Measurements from ENCODE around the gene ZNF460.

Gene ZNF460

DNA sequence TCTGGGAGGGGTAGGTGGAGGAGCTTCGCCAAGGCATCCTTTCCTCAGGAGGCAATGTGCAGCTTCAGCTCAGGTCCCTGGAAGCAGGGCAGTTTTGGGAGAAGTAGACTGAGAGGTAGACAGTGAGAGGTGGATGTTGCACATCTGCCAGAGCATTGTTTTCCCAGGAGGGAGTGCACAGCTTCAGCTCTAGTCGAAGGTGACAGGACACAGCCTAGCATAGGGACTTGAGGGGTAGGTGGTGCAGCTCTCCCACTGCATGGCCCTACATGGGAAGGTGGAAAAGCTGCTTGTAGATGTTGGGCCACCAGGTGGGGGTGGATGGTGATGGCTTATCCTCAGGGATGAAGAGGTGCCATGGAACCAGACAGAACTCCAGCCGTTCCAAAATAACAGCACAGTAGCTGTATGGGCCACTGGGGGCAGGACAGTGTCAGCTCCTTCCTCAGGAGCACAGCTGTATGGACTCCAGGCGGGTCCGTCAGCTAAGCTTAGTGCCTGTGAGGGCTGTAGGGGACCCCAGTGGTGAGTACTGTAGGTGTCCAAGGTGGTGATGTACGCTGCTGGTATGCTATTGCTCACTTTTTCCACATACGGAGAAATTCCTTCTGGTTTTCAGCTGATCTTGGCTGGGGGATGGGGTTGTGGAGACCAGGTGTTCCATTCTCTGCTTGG is 22.6 kb downstream of the ZNF460 start:
- Histone ChIP-seq H3K27me3 (ENCODE audit: insufficient read depth, low read length, poor library complexity) (no peaks in the 10 kb centered on the region), H3K18ac (ENCODE audit: low read length) (no peak overlapping the region), H2BK15ac (replicated peaks; ENCODE audit: low read depth) (no peak overlapping the region), H3K36me3 (ENCODE audit: control insufficient read depth, insufficient read depth, low read length) (peaks cover 2% of the 10 kb centered on the region), H3K79me2 (ENCODE audit: control insufficient read depth, insufficient read depth, low read length) (peaks cover 10% of the 10 kb centered on the region), H3K27ac (ENCODE audit: low read depth, low read length) (no peak overlapping the region), H3K23ac (ENCODE audit: low read length) (no peak overlapping the region), H2BK120ac (ENCODE audit: low read depth, low read length) (no peak overlapping the region), H3K4me3 (ENCODE audit: low read length) (no peak overlapping the region), H2BK5ac (ENCODE audit: low read length) (no peak overlapping the region), H2AK5ac (ENCODE audit: low read length) (no peak overlapping the region), H3K56ac (ENCODE audit: low read length) (no peak overlapping the region), H3K4me2 (ENCODE audit: low read length) (no peak overlapping the region), H4K8ac (ENCODE audit: low read depth, low read length) (no peak overlapping the region), H4K5ac (ENCODE audit: low read length) (no peak overlapping the region), H3K4ac (ENCODE audit: low read depth, low read length) (no peak overlapping the region), H3K9ac (ENCODE audit: low read length) (no peak overlapping the region), H3K4me1 (ENCODE audit: control insufficient read depth, low read depth, low read length) (no peaks in the 10 kb centered on the region), H3K79me1 (ENCODE audit: low read length) (peaks cover 15% of the 10 kb centered on the region)
- no CpG with 5 or more reads among the region's 7 CpGs for WGBS (ENCODE audit: extremely low coverage, insufficient coverage, low lambda C conversion rate)
- DNase-seq = peak; percentile 73

DNA sequence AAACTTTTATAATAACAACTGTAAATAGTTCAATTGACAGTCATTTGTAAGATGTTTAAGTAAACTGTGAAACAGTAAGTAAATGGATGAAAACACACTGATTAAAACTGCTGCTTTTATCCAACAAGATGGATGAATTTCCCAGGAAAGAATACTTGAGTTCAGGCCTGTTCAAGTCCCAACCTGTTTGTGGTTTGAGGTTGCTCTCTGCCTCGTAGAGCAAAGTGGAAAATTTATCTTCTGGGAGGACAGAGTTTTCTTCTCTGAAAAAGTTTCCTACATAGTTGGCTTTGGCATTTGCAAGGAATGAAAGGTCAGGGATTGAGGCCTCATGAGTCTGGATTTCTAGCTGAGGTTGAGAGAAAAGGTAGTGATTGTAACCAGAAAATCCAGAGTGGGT is 24.8 kb downstream of the ZNF460 start:
- Histone ChIP-seq H3K4ac (ENCODE audit: low read depth, low read length) (no peak overlapping the region), H3K18ac (ENCODE audit: low read length) (no peak overlapping the region), H2BK120ac (ENCODE audit: low read depth, low read length) (no peak overlapping the region), H3K56ac (ENCODE audit: low read length) (no peak overlapping the region), H3K36me3 (ENCODE audit: control insufficient read depth, insufficient read depth, low read length) (peaks cover 2% of the 10 kb centered on the region), H3K79me1 (ENCODE audit: low read length) (peaks cover 15% of the 10 kb centered on the region), H3K4me1 (ENCODE audit: control insufficient read depth, low read depth, low read length) (no peaks in the 10 kb centered on the region), H4K8ac (ENCODE audit: low read depth, low read length) (no peak overlapping the region), H3K4me2 (ENCODE audit: low read length) (no peak overlapping the region), H3K4me3 (ENCODE audit: low read length) (no peak overlapping the region), H3K27me3 (ENCODE audit: insufficient read depth, low read length, poor library complexity) (no peaks in the 10 kb centered on the region), H4K5ac (ENCODE audit: low read length) (no peak overlapping the region), H2BK5ac (ENCODE audit: low read length) (no peak overlapping the region), H3K79me2 (ENCODE audit: control insufficient read depth, insufficient read depth, low read length) (peaks cover 10% of the 10 kb centered on the region), H3K23ac (ENCODE audit: low read length) (no peak overlapping the region), H3K27ac (ENCODE audit: low read depth, low read length) (no peak overlapping the region), H2AK5ac (ENCODE audit: low read length) (no peak overlapping the region), H3K9ac (ENCODE audit: low read length) (no peak overlapping the region), H2BK15ac (replicated peaks; ENCODE audit: low read depth) (no peak overlapping the region)
- no peak for DNase-seq
- WGBS (ENCODE audit: extremely low coverage, insufficient coverage, low lambda C conversion rate) = no CpG with 5 or more reads among the region's 1 CpG

DNA sequence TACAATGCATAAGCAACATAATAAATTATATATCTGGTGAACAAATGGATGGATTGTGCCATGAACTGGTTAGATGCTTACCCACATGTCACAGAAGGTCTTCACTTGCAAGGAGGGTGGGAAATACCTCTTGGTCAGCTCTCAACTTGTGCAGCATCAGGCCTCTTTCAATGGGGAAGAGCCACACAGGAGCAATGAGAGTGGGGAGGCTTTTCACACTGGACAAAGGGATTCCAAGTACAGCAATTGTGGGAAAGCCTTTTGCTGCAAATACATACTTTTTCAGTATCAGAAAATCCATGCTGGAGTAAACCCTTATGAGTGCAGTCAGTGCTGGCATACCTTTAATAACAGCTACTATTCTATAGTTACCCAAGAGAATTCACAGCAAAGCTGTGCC is 28.2 kb downstream of the ZNF460 start:
- Histone ChIP-seq H4K5ac (ENCODE audit: low read length) (no peak overlapping the region), H3K18ac (ENCODE audit: low read length) (no peak overlapping the region), H4K8ac (ENCODE audit: low read depth, low read length) (no peak overlapping the region), H3K4me1 (ENCODE audit: control insufficient read depth, low read depth, low read length) (no peaks in the 10 kb centered on the region), H3K36me3 (ENCODE audit: control insufficient read depth, insufficient read depth, low read length) (no peaks in the 10 kb centered on the region), H3K4me2 (ENCODE audit: low read length) (no peak overlapping the region), H2BK15ac (replicated peaks; ENCODE audit: low read depth) (no peak overlapping the region), H3K56ac (ENCODE audit: low read length) (no peak overlapping the region), H3K23ac (ENCODE audit: low read length) (no peak overlapping the region), H3K27me3 (ENCODE audit: insufficient read depth, low read length, poor library complexity) (no peaks in the 10 kb centered on the region), H2BK5ac (ENCODE audit: low read length) (no peak overlapping the region), H3K4me3 (ENCODE audit: low read length) (no peak overlapping the region), H2BK120ac (ENCODE audit: low read depth, low read length) (no peak overlapping the region), H3K9ac (ENCODE audit: low read length) (no peak overlapping the region), H2AK5ac (ENCODE audit: low read length) (no peak overlapping the region), H3K79me2 (ENCODE audit: control insufficient read depth, insufficient read depth, low read length) (no peaks in the 10 kb centered on the region), H3K79me1 (ENCODE audit: low read length) (no peaks in the 10 kb centered on the region), H3K27ac (ENCODE audit: low read depth, low read length) (no peak overlapping the region), H3K4ac (ENCODE audit: low read depth, low read length) (no peak overlapping the region)
- DNase-seq = no peak

GRCh38 chr19:57310792-57311191 is 30.5 kb downstream of the ZNF460 start:
- no peak overlapping the region for H3K4ac ChIP-seq (ENCODE audit: low read depth, low read length)
- no peak overlapping the region for H3K9ac ChIP-seq (ENCODE audit: low read length)
- WGBS (ENCODE audit: extremely low coverage, insufficient coverage, low lambda C conversion rate) = no CpG with 5 or more reads among the region's 2 CpGs

DNA sequence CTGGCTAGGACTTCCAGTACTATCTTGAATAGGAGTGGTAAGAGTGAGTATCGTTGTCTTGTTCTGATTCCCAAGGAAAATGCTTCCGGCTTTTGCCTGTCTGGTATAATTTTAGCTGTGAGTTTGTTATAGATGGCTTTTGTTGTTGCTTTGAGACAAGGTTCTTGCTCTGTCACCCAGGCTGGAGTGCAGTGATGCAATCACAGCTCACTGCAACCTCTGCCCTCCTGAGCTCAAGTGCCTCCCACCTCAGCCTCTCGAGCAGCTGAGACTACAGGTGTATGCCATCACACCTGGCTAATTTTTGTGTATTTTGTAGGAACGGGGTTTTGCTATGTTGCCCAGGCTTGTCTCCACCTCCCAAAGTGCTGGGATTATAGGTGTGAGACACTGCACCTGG is 33.9 kb downstream of the ZNF460 start:
- no peak overlapping the region for H4K5ac ChIP-seq (ENCODE audit: low read length)
- no peak overlapping the region for H3K18ac ChIP-seq (ENCODE audit: low read length)
- H3K27me3 ChIP-seq (ENCODE audit: insufficient read depth, low read length, poor library complexity) = peaks cover 3% of the 10 kb centered on the region
- no peak for DNase-seq
- no peak overlapping the region for H2AK5ac ChIP-seq (ENCODE audit: low read length)
- no peaks in the 10 kb centered on the region for H3K4me1 ChIP-seq (ENCODE audit: control insufficient read depth, low read depth, low read length)
- H3K4me3 ChIP-seq (ENCODE audit: low read length) = no peak overlapping the region
- H3K36me3 ChIP-seq (ENCODE audit: control insufficient read depth, insufficient read depth, low read length) = no peaks in the 10 kb centered on the region
- H2BK15ac ChIP-seq (replicated peaks; ENCODE audit: low read depth) = no peak overlapping the region
- H3K23ac ChIP-seq (ENCODE audit: low read length) = no peak overlapping the region
- no CpG with 5 or more reads among the region's 4 CpGs for WGBS (ENCODE audit: extremely low coverage, insufficient coverage, low lambda C conversion rate)
- H2BK5ac ChIP-seq (ENCODE audit: low read length) = no peak overlapping the region
- H3K27ac ChIP-seq (ENCODE audit: low read depth, low read length) = no peak overlapping the region
- no peak overlapping the region for H3K56ac ChIP-seq (ENCODE audit: low read length)
- H3K79me1 ChIP-seq (ENCODE audit: low read length) = no peaks in the 10 kb centered on the region
- H4K8ac ChIP-seq (ENCODE audit: low read depth, low read length) = no peak overlapping the region
- H3K9ac ChIP-seq (ENCODE audit: low read length) = no peak overlapping the region
- no peak overlapping the region for H2BK120ac ChIP-seq (ENCODE audit: low read depth, low read length)
- H3K79me2 ChIP-seq (ENCODE audit: control insufficient read depth, insufficient read depth, low read length) = no peaks in the 10 kb centered on the region
- no peak overlapping the region for H3K4ac ChIP-seq (ENCODE audit: low read depth, low read length)
- no peak overlapping the region for H3K4me2 ChIP-seq (ENCODE audit: low read length)

More at GRCh38 chr19:57310792-57311191, 30.5 kb downstream of the ZNF460 start:
- H3K4me1 ChIP-seq (ENCODE audit: control insufficient read depth, low read depth, low read length) = no peaks in the 10 kb centered on the region
- H3K27me3 ChIP-seq (ENCODE audit: insufficient read depth, low read length, poor library complexity) = no peaks in the 10 kb centered on the region
- H2BK5ac ChIP-seq (ENCODE audit: low read length) = no peak overlapping the region
- no peak for DNase-seq
- no peak overlapping the region for H2BK120ac ChIP-seq (ENCODE audit: low read depth, low read length)
- H3K27ac ChIP-seq (ENCODE audit: low read depth, low read length) = no peak overlapping the region
- H3K56ac ChIP-seq (ENCODE audit: low read length) = no peak overlapping the region
- no peak overlapping the region for H2BK15ac ChIP-seq (replicated peaks; ENCODE audit: low read depth)
- H3K18ac ChIP-seq (ENCODE audit: low read length) = no peak overlapping the region
- no peak overlapping the region for H2AK5ac ChIP-seq (ENCODE audit: low read length)
- H3K36me3 ChIP-seq (ENCODE audit: control insufficient read depth, insufficient read depth, low read length) = no peaks in the 10 kb centered on the region
- no peaks in the 10 kb centered on the region for H3K79me1 ChIP-seq (ENCODE audit: low read length)
- no peak overlapping the region for H3K4me3 ChIP-seq (ENCODE audit: low read length)
- no peaks in the 10 kb centered on the region for H3K79me2 ChIP-seq (ENCODE audit: control insufficient read depth, insufficient read depth, low read length)
- H3K4me2 ChIP-seq (ENCODE audit: low read length) = no peak overlapping the region
- no peak overlapping the region for H4K5ac ChIP-seq (ENCODE audit: low read length)
- H4K8ac ChIP-seq (ENCODE audit: low read depth, low read length) = no peak overlapping the region
- no peak overlapping the region for H3K23ac ChIP-seq (ENCODE audit: low read length)

DNA sequence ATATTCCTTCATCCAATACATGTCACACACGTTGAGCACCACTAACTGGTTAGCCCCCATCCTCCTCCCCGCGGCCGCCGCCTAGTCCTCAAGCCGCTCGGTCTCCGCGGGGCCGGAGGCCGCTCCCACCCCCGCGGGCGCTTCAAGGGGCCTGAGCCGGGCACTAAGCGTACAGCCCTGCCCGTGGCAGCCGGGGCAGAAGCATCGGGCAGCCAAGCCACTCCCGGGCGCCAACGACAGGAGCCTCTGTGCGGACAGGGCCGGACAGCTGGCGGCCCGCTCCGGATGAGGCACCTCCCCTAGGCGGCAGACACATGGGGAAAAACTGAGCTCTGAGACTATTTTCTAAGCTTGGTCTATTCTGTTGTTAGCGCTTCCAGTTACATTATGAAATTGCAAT is 37.2 kb downstream of the ZNF460 start:
- Histone ChIP-seq H2BK15ac (replicated peaks; ENCODE audit: low read depth) (no peak overlapping the region), H3K56ac (ENCODE audit: low read length) (no peak overlapping the region), H3K4me1 (ENCODE audit: control insufficient read depth, low read depth, low read length) (peaks cover 2% of the 10 kb centered on the region), H2BK5ac (ENCODE audit: low read length) (no peak overlapping the region), H4K5ac (ENCODE audit: low read length) (no peak overlapping the region), H3K9ac (ENCODE audit: low read length) (no peak overlapping the region), H3K79me2 (ENCODE audit: control insufficient read depth, insufficient read depth, low read length) (peaks cover 18% of the 10 kb centered on the region), H3K23ac (ENCODE audit: low read length) (no peak overlapping the region), H3K4me3 (ENCODE audit: low read length) (no peak overlapping the region), H2BK120ac (ENCODE audit: low read depth, low read length) (no peak overlapping the region), H3K27ac (ENCODE audit: low read depth, low read length) (no peak overlapping the region), H3K18ac (ENCODE audit: low read length) (no peak overlapping the region), H2AK5ac (ENCODE audit: low read length) (no peak overlapping the region), H3K79me1 (ENCODE audit: low read length) (peaks cover 4% of the 10 kb centered on the region), H3K4ac (ENCODE audit: low read depth, low read length) (no peak overlapping the region), H3K4me2 (ENCODE audit: low read length) (no peak overlapping the region), H3K27me3 (ENCODE audit: insufficient read depth, low read length, poor library complexity) (peaks cover 3% of the 10 kb centered on the region), H4K8ac (ENCODE audit: low read depth, low read length) (no peak overlapping the region), H3K36me3 (ENCODE audit: control insufficient read depth, insufficient read depth, low read length) (no peaks in the 10 kb centered on the region)
- no CpG with 5 or more reads among the region's 29 CpGs for WGBS (ENCODE audit: extremely low coverage, insufficient coverage, low lambda C conversion rate)
- DNase-seq = no peak

Data from mesendoderm (in vitro differentiated cells).